ENCODE measurements around the gene AGAP1. TPM values are rescaled to one million over a fixed set of nuclear protein-coding genes. Genes with fewer than 3 reads are reported as not detected.
A peak's percentile ranks its signal among the peaks of the same experiment; 100 is the strongest.

Gene AGAP1
- 15.5 and 18.5 TPM in 2 replicates for total RNA-seq

GRCh38 chr2:235493775-235494715, at the start of gene AGAP1:
AGAP1 (plus strand) TSS chr2:235494043.

GRCh38 chr2:236168110-236169080, 674.6 kb downstream of the AGAP1 start, which contains the start of gene GBX2:
GBX2 (minus strand) TSS chr2:236168386; CDS start chr2:236167971, 415 bp downstream.

Small RNAs within 50 kb of the gene (small RNA-seq; reads per million reads assigned to genes)
- gene RF00019 (not detected), gene RN7SL204P (not detected), gene RNU7-127P (not detected), gene TMSB10P1 (1.1 reads per million, percentile 21 among the genes with 10 or more reads in this experiment)
